ENCODE data around the gene RASL10A.

Gene RASL10A

GRCh38 chr22:29269731-29270474, 45.6 kb downstream of the RASL10A start:
- DNase-seq (ENCODE audit: low read depth in 3 of 3), result no peak

DNA sequence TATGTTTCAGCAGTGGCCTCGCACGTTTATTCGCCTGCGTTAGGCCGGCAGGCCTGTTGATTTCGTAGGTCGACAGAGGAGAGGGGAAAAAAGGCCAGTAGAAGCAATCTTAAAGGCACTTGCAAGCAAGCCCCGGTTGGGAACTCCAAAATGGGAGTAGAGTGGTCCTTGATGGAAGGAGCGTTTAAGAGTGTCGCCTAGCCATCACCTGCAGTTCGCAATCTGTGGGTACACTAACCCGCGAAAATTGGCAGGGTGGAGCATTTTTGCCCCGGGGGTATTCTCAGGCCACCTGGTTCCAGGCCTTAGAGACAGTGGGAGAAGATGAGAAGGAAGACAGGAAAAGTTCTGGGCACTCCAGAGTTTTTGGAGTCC, 46.3 kb downstream of the RASL10A start:
- DNase-seq (ENCODE audit: low read depth in 3 of 3), result no peak

- peak in 2 of 3 experiments; percentile 22 for DNase-seq (ENCODE audit: low read depth in 3 of 3)
Observed at GRCh38 chr22:29268511-29269229, 46.8 kb downstream of the RASL10A start.

GRCh38 chr22:29267858-29268510, 47.5 kb downstream of the RASL10A start, which contains the start of the genes EWSR1 and RHBDD3:
Gene EWSR1 (plus strand): TSS chr22:29268268. CDS start chr22:29268337, 69 bp downstream.
Gene RHBDD3 (minus strand): TSS chr22:29267981. CDS start chr22:29265626, 2,355 bp downstream.
- DNase-seq (ENCODE audit: low read depth in 3 of 3), result peak; percentile 93 to 96 (median 93)

DNA sequence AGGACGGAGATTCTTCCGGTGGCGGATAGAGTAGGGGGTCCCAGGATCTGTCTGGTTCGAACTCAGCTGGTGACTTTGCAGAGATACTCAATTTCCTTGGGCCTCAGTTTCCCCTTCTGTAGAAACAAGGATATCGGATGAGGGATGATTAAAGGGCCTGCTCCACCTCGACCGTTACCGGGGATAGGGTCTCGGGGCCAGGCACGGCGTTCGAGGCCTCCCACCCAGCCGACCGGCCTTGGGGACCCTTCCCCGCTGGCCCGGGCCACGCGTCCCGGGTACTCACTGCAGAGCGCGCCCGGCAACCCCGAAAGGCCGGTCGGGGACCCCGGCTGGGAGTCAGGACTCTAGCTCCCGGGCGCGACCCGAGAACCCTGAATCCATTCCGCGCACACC, 48.0 kb downstream of the RASL10A start:
- no peak for DNase-seq (ENCODE audit: low read depth in 3 of 3)

DNA sequence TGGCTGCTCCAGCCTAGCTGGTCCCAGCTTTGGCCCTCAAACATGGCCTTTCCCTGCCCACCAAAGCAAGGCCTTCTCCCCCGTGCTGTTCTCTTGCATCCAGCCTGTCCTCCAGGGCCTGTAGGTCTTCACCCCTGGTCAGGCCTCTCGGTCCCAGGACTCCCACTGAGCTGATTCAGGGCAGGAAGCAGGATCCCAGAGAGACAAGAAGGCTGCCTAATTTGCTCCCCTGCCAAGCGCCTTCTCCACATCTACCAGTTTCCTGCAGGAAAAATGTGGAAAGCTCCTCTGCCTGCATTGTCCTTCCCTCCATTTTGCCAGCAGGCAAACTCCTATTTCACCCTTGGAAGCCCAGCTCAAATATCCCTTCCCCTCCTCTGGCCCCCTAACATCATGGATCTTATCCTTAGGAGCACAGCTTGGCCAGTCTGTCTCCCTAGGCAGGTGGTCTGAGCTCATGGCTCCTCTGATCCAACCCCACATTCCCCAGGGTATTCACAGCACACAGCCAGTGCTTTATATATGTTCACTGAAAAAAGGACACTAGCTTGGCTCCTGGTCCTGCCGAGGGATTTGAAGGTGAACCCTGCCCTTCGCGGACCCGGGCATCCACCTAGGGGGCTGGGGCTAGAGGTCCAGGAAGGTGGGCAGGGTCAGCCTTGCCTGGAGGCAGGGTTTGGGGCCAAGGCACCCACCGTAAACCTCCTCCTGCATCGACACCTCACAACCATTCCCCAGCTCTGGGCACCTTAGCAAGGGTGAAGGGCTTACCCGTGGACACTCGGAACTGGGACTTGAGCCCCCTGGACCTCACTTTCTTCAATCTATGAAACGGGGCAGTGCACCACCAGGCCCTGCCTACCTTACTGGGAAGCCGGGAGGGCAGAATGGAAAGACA, 48.7 kb downstream of the RASL10A start:
- DNase-seq (ENCODE audit: low read depth in 3 of 3), result no peak

GRCh38 chr22:29265929-29266328, 49.6 kb downstream of the RASL10A start:
- DNase-seq (ENCODE audit: low read depth in 3 of 3), result no peak

DNA sequence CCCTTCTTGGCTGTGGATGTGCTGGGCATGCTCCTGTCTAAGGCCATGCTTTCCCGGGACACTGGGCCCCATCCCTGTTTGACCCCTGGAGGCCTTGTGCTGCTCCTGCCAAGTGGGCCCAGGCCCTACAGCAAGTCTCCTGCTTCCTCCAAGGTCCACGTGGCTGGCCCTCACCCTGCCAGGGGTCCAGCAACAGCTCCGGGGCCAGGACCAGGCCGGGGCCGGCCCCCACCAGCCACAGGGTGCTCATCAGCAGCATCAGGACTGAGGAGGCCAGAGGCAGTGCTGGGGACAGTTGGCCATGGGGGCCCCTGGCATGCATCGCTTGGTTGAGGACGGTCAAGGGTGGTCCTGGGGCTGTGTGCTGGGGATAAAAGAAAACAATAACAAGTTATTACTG, 50.2 kb downstream of the RASL10A start:
- DNase-seq (ENCODE audit: low read depth in 3 of 3), result no peak

DNA sequence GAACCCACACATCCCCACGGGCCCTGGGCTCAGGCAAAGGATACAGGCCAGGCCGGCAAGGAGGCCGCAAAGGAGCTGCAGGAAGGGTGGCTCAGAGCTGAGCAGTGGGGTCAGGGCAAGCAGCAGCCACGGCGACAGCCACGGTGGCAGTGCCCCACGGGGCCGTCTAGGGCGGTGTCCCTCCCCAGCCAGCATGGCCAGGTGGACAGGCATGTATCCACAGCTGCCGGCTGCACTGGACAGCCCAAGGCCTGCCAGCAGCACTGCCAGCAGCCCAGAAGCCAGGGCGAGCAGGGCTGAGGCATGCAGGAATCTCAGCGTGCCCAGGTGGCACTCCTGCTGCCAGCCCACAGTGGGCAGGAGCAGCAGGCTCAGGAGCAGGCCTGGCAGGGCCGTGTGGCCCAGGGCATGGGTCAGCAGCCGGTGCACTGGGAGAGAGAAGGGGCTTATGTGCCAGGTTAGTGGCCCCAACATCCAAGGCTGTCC, 51.7 kb downstream of the RASL10A start:
- DNase-seq (ENCODE audit: low read depth in 3 of 3), result no peak
